Fibroblast of lung (primary cell): ENCODE data around the gene CLDN7. TPM values are rescaled to one million over a fixed set of nuclear protein-coding genes. Genes with fewer than 3 reads are reported as not detected.

ENCODE experiments used
- DNase-seq, 2 donors: peaks; one replicate each; pipeline versions ENCODE4 v3.0.0 to v3.0.0-alpha.2; 2010; ENCODE audit warnings: low read depth in 2 of 2
- H2AFZ ChIP-seq: 2 replicates; pipeline ENCODE4 v1.5.1; 2012; ENCODE audit warnings: low read length, control low read depth, inconsistent platforms
- H3K27ac ChIP-seq: 2 replicates; pipeline ENCODE4 v1.5.1; 2011; ENCODE audit warnings: low read length, control low read depth; ENCODE audit not compliant: insufficient read depth
- H3K27me3 ChIP-seq: 2 replicates; pipeline ENCODE4 v1.5.1; 2011; ENCODE audit warnings: mild to moderate bottlenecking, low read length; ENCODE audit not compliant: control insufficient read depth, insufficient read depth
- H3K36me3 ChIP-seq: 2 replicates; pipeline ENCODE4 v1.5.1; 2011; ENCODE audit warnings: low read length; ENCODE audit not compliant: control insufficient read depth, insufficient read depth
- H3K4me1 ChIP-seq: 2 replicates; pipeline ENCODE4 v1.5.1; 2011; ENCODE audit warnings: low read length; ENCODE audit not compliant: control insufficient read depth, insufficient read depth; ENCODE audit errors: extremely low read depth
- H3K4me2 ChIP-seq: 2 replicates; pipeline ENCODE4 v1.5.1; 2011; ENCODE audit warnings: low read length, control low read depth; ENCODE audit not compliant: insufficient read depth; ENCODE audit errors: extremely low read depth
- H3K4me3 ChIP-seq, 4 experiments: fragments of 200-600 bp in 1 of 4; sonication (generic) in 1 of 4; replicated peaks in 1 of 4; 2 replicates each; pipeline ENCODE4 v1.5.1; 2011 to 2016; ENCODE audit warnings: low read length in 4 of 4, low read depth in 3 of 4, mild to moderate bottlenecking in 3 of 4, control low read depth in 2 of 4, inconsistent platforms in 1 of 4, mixed read lengths in 1 of 4; ENCODE audit not compliant: insufficient read depth in 1 of 4; ENCODE audit errors: control extremely low read depth in 1 of 4
- H3K79me2 ChIP-seq: 2 replicates; pipeline ENCODE4 v1.5.1; 2012; ENCODE audit warnings: mild to moderate bottlenecking, low read length, inconsistent platforms; ENCODE audit not compliant: control insufficient read depth, insufficient read depth
- H3K9ac ChIP-seq: 2 replicates; pipeline ENCODE4 v1.5.1; 2011; ENCODE audit warnings: mild to moderate bottlenecking, low read length, control low read depth; ENCODE audit not compliant: insufficient read depth
- H3K9me3 ChIP-seq: 2 replicates; pipeline ENCODE4 v1.5.1; 2012; ENCODE audit warnings: low read depth, low read length; ENCODE audit not compliant: control insufficient read depth, insufficient read depth
- H4K20me1 ChIP-seq: 2 replicates; pipeline ENCODE4 v1.5.1; 2011; ENCODE audit warnings: low read length; ENCODE audit not compliant: control insufficient read depth, insufficient read depth; ENCODE audit errors: extremely low read depth
- CTCF ChIP-seq, 2 donors: IDR thresholded peaks in 1 of 2; conservative IDR thresholded peaks in 1 of 2; 1 replicate in 1 of 2; 2 replicates in 1 of 2; pipeline ENCODE4 v1.5.1; 2011 to 2012; ENCODE audit warnings: low read length in 2 of 2, control low read depth in 1 of 2, inconsistent platforms in 1 of 2, low read depth in 1 of 2, mild to moderate bottlenecking in 1 of 2
- EZH2 ChIP-seq: IDR thresholded peaks from 2 replicates; pipeline ENCODE4 v1.5.1; 2012; ENCODE audit warnings: low read length, control low read depth, mild to moderate bottlenecking; ENCODE audit errors: missing control alignments
- polyA plus RNA-seq, 2 donors: library from polyadenylated mRNA; depleted of rRNA in 1 of 2; stranded (reverse) in 1 of 2; unstranded in 1 of 2; fragments of >200 nt; gene quantifications; 2 replicates each; pipeline ENCODE4 v1.2.1, GENCODE V29; 2011 to 2012; ENCODE audit warnings: missing spikeins in 1 of 2
- total RNA-seq: library from RNA; depleted of rRNA; stranded (reverse); fragments of >200 nt; gene quantifications from 2 replicates; pipeline ENCODE4 v1.2.1, GENCODE V29; 2014

The CLDN7 gene
- total and polyA plus RNA-seq, 2 donors (not counting 1 experiment from before 2014, with no cell fraction given): 1.0 to 17.2 TPM

GRCh38 chr17:7243453-7243729 is 18.9 kb downstream of the CLDN7 start:
- peaks cover 14% of the 10 kb centered on the region for H3K36me3 ChIP-seq
- no peaks in the 10 kb centered on the region for H3K9me3 ChIP-seq
- DNase-seq: no peak
- no peaks in the 10 kb centered on the region for H3K27me3 ChIP-seq
- no peak for TF ChIP-seq EZH2
- TF ChIP-seq CTCF (conservative IDR thresholded peaks at IDR 0.05 in 1 of 2, IDR thresholded peaks at IDR 0.05 in 1 of 2; ENCODE audit: low read depth in 1 of 2, low read length in 2 of 2): no peak
- H2AFZ ChIP-seq: no peak overlapping the region
- H3K79me2 ChIP-seq: peaks cover 50% of the 10 kb centered on the region
- H3K4me2 ChIP-seq: peak overlapping the region; percentile 100
- peak overlapping the region; percentile 97 for H3K27ac ChIP-seq
- H4K20me1 ChIP-seq: no peaks in the 10 kb centered on the region
- peak overlapping the region; percentile 72 to 98 (median 96) for H3K4me3 ChIP-seq
- peaks cover 13% of the 10 kb centered on the region for H3K4me1 ChIP-seq
- peak overlapping the region; percentile 68 for H3K9ac ChIP-seq

GRCh38 chr17:7242717-7243452 is 19.4 kb downstream of the CLDN7 start:
- H3K4me3 ChIP-seq: peak overlapping the region; percentile 74 to 98 (median 96)
- peaks cover 48% of the 10 kb centered on the region for H3K79me2 ChIP-seq
- H3K9ac ChIP-seq: peak overlapping the region; percentile 68
- no peaks in the 10 kb centered on the region for H4K20me1 ChIP-seq
- H3K36me3 ChIP-seq: peaks cover 14% of the 10 kb centered on the region
- peak overlapping the region; percentile 100 for H3K4me2 ChIP-seq
- peaks cover 13% of the 10 kb centered on the region for H3K4me1 ChIP-seq
- TF ChIP-seq EZH2 (no peak), CTCF (conservative IDR thresholded peaks at IDR 0.05 in 1 of 2, IDR thresholded peaks at IDR 0.05 in 1 of 2; ENCODE audit: low read depth in 1 of 2, low read length in 2 of 2) (no peak)
- no peaks in the 10 kb centered on the region for H3K27me3 ChIP-seq
- H2AFZ ChIP-seq: peak overlapping the region; percentile 98
- H3K27ac ChIP-seq: peak overlapping the region; percentile 97
- peak; percentile 97 to 98 for DNase-seq
- H3K9me3 ChIP-seq: no peaks in the 10 kb centered on the region

GRCh38 chr17:7241783-7242716 is 20.2 kb downstream of the CLDN7 start, which contains the start of gene GABARAP:
GABARAP (minus strand) TSS chr17:7242449; CDS start chr17:7242330, 119 bp downstream.
- H3K79me2 ChIP-seq: peaks cover 46% of the 10 kb centered on the region
- TF ChIP-seq EZH2 (no peak), CTCF (conservative IDR thresholded peaks at IDR 0.05 in 1 of 2, IDR thresholded peaks at IDR 0.05 in 1 of 2; ENCODE audit: low read depth in 1 of 2, low read length in 2 of 2) (no peak)

More at GRCh38 chr17:7241783-7242716, 20.2 kb downstream of the CLDN7 start, which contains the start of gene GABARAP:
- peak within 1 kb of the TSS; percentile 98 for H2AFZ ChIP-seq
- no peaks in the 10 kb centered on the region for H3K27me3 ChIP-seq
- peak within 1 kb of the TSS; percentile 96 for H3K9ac ChIP-seq
- DNase-seq: peak; percentile 88 to 95
- H4K20me1 ChIP-seq: no peaks in the 10 kb centered on the region
- peaks cover 13% of the 10 kb centered on the region for H3K4me1 ChIP-seq
- H3K36me3 ChIP-seq: peaks cover 14% of the 10 kb centered on the region
- H3K27ac ChIP-seq: peak within 1 kb of the TSS; percentile 97
- H3K9me3 ChIP-seq: no peaks in the 10 kb centered on the region
- H3K4me3 ChIP-seq: peak within 1 kb of the TSS; percentile 74 to 98 (median 96)
- peak within 1 kb of the TSS; percentile 100 for H3K4me2 ChIP-seq
